Stimulated activated CD4-positive, alpha-beta T cell treated with anti-CD3 and anti-CD28 coated beads, Interleukin-4, amount 100 ng/mL, for 1 hour (primary cell): ENCODE measurements around the gene FBXO4.

ENCODE experiments used
- DNase-seq: peaks from one replicate; pipeline ENCODE4 v3.0.0-alpha.2; 2020

Gene FBXO4, protein sequence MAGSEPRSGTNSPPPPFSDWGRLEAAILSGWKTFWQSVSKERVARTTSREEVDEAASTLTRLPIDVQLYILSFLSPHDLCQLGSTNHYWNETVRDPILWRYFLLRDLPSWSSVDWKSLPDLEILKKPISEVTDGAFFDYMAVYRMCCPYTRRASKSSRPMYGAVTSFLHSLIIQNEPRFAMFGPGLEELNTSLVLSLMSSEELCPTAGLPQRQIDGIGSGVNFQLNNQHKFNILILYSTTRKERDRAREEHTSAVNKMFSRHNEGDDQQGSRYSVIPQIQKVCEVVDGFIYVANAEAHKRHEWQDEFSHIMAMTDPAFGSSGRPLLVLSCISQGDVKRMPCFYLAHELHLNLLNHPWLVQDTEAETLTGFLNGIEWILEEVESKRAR

DNA sequence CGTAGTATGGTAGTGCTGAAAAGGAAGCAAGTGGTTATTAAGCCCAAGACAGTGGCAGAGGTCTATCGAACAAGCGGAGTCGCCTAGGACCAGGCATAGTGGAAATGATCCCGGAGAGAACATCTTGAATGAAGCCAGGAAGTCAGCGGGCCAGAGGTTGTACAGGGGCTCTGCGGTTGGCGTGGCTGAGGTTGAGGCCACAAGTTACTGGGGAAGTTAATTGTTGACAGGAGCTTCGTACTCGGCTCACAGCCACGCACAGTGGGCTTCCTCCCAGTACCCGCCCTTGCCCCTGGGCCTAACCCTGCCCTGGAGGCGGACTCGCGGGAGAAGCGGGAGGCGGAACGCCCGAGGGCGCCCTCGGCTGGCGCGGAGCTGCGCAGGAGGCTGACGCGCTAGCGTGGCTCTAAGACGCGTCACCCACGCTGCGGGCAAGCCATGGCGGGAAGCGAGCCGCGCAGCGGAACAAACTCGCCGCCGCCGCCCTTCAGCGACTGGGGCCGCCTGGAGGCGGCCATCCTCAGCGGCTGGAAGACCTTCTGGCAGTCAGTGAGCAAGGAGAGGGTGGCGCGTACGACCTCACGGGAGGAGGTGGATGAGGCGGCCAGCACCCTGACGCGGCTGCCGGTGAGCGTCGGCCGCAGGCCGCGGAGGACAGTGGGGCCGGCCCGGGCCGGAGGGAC lies at the start of gene FBXO4:
Gene FBXO4, plus strand, starts transcription at position 410 of the 683 bp plus-strand sequence. Its CDS starts 29 bp downstream, at position 439.
- peak; percentile 89 for DNase-seq

DNA sequence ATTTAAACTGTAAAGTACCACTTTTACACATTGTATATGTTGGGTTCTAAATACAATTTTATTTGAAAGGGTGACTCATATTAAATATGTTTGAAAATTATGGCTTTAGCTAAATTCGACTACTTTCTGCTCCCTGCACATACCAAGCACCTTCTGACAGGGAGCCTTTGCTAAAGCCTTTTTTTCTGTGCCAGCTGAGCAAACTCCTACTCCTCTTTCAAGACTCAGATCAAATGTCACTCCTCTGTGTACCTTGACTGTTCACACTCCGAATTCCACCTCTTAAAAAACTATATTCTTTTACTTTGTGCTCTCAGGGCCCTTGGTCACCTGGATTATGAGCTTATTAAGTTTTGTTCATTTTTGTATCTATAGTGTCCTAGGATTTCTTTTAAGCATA lies 48.4 kb upstream of the FBXO4 start:
- no peak for DNase-seq

DNA sequence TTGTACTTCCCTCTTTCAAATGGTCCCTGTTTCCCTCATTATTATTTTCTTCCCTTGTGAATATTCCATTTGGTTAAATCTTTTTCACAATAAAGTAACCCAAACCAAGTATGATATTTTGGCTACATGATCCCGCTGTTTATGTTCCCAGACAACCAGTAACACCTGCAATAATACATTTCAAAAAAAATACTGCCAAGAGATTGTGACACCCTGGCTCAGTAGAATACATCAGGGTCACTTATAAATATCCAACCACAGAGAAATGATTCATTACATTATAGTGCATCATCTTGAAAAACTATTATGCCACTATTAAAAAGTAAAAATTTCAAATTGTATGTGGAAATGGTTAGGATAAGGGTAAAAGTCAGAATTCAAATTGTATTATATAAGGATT lies 47.7 kb upstream of the FBXO4 start:
- DNase-seq = no peak

DNA sequence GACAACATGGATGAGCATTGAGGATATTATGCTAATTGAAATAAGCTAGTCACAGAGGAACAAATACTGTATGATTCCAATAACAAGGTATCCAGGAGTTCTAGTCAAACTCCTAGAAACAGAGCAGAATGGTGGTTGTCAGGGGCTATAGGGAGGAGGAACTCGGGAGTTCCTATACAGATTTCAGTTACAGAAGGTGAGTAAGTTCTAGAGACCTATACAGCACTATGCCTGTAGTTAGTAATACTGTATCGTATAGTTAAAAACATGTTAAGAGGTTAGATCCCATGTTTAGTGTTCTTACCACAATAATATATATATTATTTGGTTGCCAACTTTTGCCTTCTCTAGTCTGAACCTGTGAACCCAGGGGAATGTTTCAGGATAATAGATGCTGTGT lies 46.9 kb upstream of the FBXO4 start:
- DNase-seq = no peak

DNA sequence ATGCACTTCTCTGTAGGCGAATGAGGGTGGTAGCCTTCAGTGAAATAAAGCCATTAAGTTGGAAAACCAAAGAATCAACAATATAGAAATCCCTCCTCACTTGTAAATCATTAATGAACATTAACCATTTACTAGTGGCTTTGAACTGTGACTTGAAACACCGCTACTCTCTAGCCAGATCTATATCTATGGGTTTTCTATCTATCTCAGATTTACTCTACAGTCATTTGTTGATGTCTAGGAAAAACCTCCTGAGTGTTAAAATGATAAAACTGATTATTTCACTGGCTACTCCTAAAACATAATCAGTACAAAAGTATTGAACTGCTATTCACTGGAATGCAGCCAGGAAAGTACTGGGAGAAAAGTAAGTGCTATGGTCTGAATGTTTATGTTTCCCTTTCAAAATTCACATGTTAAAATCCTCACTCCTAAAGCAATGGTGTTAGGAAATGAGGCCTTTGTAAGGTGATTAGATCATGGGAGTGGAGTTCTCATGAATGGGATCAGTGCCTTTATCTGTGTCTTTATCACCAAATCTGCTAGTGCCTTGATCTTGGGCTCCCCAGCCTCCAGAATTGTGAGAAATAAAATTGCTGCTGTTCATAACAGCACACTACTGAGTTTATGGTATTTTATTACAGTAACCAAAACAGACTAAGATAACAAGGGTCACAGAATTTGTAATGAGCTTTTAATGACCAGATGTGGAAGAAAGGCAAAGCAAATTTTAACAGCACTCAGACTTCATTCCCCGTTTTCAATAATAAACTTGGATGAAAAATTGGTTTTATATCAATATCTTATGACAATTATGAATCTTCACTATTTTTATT lies 46.2 kb upstream of the FBXO4 start:
- DNase-seq = no peak

DNA sequence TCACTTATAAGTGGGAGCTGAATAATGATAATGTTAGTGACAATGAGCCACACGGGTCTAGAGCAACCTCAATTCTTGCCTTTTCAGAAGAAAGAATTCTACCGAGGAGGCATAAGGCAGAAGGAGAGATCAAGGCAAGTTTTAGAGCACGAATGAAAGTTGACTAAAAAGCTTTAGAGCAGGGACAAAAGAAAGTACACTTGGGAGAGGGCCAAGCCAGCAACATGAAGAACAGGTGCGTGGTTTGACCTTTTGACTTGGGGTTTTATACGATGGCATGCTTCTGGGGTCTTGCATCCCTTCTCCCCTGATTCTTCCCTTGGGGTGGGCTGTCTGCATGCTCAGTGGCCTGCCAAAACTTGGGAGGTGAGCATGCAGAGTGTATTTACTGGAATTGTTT lies 42.3 kb upstream of the FBXO4 start:
- no peak for DNase-seq

DNA sequence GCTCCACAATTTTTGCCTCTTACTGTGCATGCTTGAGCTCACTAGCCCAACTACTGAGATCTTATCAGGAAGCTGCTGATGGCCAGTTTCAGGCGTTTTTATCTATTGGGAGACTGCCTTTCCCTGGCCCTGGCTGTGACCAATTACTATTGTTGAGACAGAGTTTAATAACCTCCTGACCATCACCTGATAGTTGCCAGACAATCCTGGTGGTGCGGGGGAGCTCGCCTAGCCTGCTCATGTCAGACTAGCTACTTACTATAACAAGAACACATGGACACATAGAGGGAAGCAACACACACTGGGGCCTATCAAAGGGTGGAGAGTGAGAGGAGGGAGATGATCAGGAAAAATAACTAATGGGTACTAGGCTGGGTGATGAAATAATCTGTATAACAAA lies 41.8 kb upstream of the FBXO4 start:
- no peak for DNase-seq

DNA sequence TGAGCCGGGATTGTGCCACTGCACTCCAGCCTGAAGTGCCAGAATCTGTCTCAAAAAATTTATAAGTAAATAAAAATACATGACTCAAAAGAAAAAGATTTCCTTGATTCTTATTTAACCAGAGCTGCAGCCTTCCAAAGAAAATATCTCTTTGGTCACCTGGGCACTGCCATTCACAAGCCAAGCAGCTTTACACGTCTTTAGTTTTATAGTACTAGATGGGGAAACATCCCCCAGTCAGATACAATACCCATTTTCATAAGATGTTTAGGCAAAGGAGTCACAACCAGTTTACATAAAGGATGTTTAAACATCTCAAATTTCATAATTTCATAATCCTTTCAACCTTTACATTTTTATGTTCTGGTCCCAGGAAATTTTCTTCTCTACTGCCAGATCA lies 41.1 kb upstream of the FBXO4 start:
- no peak for DNase-seq

DNA sequence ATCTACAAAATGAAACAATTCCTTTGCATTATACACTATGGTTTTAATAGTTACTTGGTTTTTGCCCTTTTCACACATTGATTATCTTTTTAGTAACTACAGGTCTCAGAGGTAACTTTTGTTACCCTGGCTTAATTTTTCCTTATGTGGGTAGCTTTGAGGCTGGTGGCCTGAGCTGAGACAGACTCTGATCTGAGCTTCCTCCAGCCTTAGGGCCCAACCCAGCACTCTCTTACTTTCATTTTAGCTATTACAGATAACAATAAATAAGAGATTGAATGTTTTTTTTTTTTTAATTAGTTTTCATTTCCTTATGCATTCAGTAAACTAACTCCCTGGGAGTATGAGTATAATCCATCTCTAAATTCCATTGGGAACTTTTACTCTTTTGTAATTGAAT lies 39.8 kb upstream of the FBXO4 start:
- no peak for DNase-seq

DNA sequence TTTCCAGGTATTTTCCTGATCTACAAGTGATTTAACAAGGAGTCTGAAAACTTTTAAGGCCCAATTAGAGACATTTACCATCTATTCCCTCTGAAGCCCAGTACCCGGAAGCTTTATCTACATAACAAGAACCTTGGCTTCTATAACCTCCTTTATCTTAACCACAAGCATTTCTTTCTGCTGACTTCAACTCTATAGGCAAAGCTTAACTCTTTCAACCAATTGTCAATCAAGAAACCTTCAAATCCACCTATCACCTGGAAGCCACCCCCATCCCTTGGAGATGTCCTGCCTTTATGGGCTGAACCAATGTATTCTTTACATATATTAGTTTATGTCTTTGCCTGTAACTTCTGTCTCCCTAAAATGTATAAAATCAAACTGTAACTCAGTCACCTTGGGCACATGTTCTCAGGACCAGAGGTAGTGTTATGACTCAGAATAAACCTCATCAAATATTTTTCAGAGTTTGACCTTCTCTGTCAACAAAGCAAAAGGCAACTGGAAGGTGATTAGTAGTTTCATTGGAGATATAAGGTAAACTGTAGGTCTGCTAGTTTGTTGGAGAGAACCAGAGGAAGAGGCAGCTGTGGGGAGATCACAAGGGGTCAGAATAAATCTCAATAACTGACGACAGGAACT lies 33.9 kb upstream of the FBXO4 start:
- DNase-seq = no peak

DNA sequence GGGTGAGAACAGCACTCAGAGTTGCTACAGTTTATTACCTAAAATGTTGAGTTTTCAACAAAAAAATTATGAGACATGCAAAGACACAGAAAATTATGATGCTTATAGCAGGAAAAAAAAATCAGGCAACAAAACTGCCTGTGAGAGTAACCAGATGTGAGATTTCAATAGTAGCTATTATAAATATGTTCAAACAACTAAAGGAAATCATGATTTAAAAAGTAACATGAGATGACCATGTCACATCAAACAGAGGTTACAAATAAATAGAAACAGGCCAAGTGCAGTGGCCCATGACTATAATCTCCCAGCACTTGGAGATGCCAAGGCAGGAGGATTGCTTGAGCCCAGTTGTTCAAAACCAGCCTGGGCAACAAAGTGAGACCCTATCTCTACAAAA lies 33.0 kb upstream of the FBXO4 start:
- DNase-seq = no peak

DNA sequence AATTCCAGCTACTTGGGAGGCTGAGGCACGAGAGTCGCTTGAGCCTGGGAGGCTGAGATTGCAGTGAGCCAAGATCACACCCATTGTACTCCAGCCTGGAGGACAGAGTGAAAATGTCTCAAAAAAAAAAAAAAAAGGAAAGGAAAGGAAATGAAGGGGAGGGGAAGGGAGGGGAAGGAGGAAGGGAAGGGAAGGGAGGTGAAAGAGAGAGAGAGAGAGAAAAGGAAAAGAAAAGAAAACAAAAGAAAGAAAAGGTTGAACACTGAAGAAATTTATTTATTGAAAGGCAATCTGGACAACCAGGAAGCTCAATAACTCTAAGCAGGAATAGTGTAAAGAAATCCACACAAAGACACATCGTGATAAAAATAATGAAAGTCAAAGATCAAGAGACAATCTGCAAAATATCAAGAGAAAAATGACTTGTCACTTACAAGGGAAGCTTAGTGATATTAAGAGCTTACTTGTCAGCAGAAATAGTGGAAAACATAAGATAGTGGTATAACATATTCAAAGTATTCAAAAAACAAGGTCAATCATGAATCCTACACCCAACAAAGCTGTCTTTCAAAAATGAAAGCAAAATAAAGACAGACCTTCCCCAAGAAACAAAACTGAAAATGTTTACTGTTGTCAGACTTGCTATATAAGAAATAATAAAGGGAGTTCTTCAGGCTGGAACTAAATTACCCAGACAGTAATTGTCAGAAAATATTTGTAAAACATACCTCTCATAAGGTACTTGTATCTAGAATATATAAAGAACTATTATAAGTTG lies 31.8 kb upstream of the FBXO4 start:
- DNase-seq = no peak

DNA sequence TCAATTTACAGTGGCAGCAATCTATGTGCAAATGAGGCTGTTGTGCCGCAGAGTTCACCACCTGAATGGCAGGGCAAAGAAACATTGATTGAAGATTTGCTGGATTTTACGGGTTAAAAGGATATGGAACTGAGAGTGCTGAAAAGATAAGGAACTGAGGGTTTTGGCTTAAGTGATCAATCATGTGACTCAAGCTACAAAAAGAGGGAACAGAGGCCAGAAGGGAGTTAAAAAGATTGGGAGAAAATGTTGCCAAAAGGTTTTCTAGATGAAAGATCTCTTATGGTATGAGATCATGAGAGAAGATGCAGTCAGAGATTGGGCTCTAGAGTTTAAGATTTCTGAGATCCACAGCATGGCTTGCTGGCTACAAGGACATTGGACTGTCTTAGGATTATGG lies 28.9 kb upstream of the FBXO4 start:
- DNase-seq = no peak

DNA sequence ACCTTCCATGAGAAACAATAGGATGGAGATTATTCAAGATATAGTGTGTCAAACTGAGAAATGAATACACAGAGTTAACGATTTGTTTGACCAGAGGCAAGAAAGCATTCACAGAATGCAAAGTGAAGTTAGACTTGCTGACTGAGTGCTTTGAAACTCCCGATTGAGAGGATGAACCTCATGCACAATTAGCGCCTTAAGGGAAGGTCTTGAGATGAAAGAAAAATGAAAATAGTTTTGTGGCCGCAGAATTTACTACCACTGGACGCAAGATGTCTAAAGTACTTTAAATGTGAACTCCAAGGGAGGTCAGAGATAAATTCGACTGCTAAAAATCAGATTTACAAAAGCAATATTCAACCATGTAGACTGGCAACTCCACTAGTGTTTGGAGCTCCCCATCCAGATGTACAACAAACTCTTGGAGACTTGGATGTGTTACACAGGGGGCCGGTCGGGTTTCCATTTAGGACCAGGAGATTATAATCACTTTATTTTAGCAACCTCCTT lies 21.6 kb upstream of the FBXO4 start:
- no peak for DNase-seq

DNA sequence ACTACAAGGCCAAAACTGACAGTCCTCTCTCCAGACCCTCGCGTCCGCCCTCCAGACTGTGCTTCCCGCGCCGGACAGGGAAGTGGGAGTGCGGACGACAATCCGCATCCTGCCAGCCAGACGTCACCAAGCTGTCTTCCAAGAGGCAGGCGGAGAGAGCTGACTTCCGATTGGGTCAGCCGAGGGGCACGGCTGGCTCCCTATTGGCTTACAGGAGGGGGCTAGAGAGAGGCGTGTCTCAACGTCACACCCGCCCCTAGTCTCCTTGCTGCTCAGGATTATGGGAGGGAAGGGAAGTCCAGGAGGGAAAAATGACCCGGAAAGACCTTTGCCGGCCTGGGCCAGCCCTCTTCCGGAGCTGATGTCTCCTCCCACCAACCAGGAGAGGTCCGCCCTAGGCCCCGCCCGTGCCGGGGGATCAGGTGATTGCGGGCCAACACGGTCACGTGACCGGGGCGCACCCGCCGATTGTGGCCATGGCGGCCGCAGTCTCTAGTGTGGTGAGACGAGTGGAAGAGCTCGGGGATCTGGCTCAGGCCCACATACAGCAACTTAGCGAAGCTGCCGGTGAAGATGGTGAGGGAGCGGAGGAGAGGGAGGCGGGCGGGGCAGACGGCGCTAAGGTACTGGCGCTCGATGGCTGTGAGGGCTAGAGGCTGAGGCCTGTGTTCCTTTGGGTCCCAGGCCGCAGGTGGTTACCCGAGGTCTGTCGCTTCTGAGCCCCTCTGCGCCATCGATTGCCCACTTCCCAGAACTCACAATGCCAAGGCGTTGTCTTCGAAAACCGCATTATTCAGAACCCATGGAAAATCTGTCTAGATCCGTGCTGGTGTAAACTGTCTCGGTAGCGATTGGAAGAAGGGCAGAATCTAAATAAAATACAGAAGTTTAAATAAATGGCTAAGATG lies 20.9 kb upstream of the FBXO4 start, which contains the start of gene RIMOC1:
Gene RIMOC1, plus strand, starts transcription at position 453 of the 908 bp plus-strand sequence. Its CDS starts 24 bp downstream, at position 477.
- peak; percentile 97 for DNase-seq

DNA sequence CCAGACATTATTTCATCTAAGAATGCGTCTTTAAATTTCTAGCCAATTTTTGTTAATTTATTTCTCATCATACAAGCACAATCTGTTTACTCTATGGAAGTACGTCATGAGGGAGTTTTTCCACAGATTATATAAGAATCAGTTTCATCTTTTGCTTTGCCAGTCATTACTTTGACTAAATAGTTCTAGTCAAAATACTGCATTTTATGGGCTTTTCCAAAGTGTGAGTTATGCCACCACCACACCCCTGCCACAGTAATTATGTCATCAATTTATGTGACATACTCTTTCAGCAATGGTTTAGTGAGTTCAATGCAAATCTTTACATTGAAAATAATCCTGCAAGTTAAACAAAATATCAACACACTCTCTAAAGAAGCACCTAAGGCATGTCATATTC lies 18.9 kb upstream of the FBXO4 start:
- no peak for DNase-seq

DNA sequence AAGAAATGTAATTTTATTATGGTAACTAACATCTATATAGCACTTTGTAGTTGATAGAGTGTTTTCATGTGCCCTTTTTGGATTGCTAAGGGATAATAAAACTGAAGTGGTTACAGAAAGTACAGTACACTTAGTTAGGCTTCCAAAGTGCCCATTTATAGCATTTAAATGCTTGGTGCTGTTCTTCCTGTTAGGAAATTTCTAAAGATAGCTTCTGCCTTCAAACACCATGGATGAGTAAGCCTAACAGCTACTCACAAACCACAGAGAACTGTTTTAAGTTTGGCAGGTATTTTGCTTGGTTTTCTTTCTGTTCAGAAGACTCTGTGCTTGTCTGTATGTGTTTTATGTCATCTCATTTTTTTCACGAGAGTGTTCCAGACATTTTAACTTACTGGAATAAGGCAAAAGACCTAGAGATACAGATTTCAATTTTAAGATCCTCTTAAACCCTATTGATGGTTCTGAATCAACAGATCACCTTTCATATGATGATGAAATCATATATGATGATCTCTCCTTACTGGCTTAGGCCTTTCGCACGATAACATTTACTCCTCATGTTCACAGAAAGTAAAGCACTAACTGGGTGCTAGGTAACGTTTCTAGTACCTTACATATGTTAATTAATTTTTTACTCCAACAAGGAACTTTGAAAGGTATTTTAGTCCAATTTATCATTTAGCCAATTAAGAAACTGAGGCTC lies 16.6 kb upstream of the FBXO4 start:
- no peak for DNase-seq

DNA sequence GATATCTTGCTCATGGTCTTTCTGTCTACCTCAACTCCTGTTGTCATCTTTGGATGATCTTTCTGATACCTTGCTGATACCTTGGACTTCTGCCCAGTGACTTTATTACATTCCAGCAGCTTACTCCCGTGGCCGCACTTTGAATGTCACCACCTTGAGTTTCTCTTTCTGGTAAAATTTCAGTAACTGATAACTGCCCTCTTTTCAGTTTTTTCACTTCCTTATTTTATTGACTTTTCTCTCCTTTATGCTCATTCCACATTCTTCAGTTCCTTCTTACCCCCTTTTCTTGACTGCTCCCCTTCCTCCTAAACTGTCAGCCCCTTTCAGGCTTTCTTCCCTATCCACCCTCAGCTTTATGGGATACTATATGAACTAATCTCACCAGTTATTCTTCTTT lies 7.0 kb upstream of the FBXO4 start:
- no peak for DNase-seq

DNA sequence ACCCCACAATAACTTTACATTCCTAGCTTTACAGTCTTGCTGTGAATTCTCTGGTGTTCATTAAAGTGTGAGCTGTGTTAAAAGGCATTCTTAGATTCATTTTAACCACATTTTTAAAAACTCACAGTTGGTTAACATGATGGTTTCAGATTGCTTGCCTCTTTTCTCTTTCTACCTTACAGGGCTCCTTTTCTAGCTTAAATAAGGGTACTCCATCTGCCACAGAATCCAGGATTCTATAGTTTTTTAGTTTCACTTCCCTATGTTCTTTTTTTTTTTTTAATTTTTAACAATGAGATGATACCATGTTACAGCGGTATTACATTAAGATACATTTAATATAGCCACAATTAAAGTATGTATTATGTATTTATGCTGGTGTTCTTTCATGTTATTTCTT lies 3.9 kb upstream of the FBXO4 start:
- no peak for DNase-seq

DNA sequence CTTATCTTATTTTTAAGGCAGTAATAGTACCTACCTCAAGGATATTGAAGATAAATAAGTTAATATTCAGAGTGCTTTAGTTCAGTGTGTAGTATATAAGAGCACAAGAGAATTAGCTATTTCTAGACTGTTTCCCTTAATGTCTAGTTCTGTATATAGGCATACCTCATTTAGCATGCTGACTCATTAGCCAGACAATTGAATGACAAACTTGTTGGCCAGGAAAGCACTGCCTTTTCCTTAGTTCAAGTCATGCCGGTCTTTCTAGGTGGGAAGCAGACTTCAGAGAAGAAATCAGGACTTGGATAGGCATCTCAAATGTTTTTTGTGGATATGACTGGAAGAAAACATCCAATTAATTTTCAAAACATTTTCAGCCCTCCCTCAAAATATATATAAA lies 3.2 kb upstream of the FBXO4 start:
- DNase-seq = no peak
